ENCODE results near the gene ZFYVE28.

Gene ZFYVE28

GRCh38 chr4:2249526-2250356 lies 168.7 kb downstream of the ZFYVE28 start:
- TF ChIP-seq ZNF274 (IDR thresholded peaks at IDR 0.05; ENCODE audit: low read depth, low read length) (no peak), YY1 (IDR thresholded peaks at IDR 0.05; ENCODE audit: insufficient read depth, insufficient read length) (no peak), SUZ12 (IDR thresholded peaks at IDR 0.05; ENCODE audit: extremely low read depth, insufficient read depth, insufficient read length) (no peak)
- Histone ChIP-seq H3K36me3 (ENCODE audit: insufficient read depth, insufficient read length, low read length) (peaks cover 35% of the 10 kb centered on the region), H3K9me3 (ENCODE audit: insufficient read depth, low read length) (peaks cover 15% of the 10 kb centered on the region; the same call in 1 of the 2 replicates), H3K4me1 (ENCODE audit: insufficient read depth, insufficient read length) (peaks cover 12% of the 10 kb centered on the region), H3K9ac (ENCODE audit: insufficient read length, low read depth) (no peak overlapping the region), H3K27me3 (ENCODE audit: insufficient read depth, insufficient read length) (no peaks in the 10 kb centered on the region), H3K4me3 (ENCODE audit: insufficient read length, low read depth) (no peak overlapping the region)
- DNase-seq (ENCODE audit: low read depth, low spot score): no peak

- TF ChIP-seq ZNF274 (IDR thresholded peaks at IDR 0.05; ENCODE audit: low read depth, low read length) (no peak), SUZ12 (IDR thresholded peaks at IDR 0.05; ENCODE audit: extremely low read depth, insufficient read depth, insufficient read length) (no peak), YY1 (IDR thresholded peaks at IDR 0.05; ENCODE audit: insufficient read depth, insufficient read length) (no peak)
- Histone ChIP-seq H3K4me1 (ENCODE audit: insufficient read depth, insufficient read length) (peaks cover 12% of the 10 kb centered on the region), H3K4me3 (ENCODE audit: insufficient read length, low read depth) (no peak overlapping the region), H3K9me3 (ENCODE audit: insufficient read depth, low read length) (peaks cover 24% of the 10 kb centered on the region; the same call in 1 of the 2 replicates), H3K27me3 (ENCODE audit: insufficient read depth, insufficient read length) (no peaks in the 10 kb centered on the region), H3K9ac (ENCODE audit: insufficient read length, low read depth) (no peak overlapping the region), H3K36me3 (ENCODE audit: insufficient read depth, insufficient read length, low read length) (peaks cover 30% of the 10 kb centered on the region)
- no peak for DNase-seq (ENCODE audit: low read depth, low spot score)
These were observed 169.6 kb downstream of the ZFYVE28 start for GRCh38 chr4:2248821-2249261.

DNA sequence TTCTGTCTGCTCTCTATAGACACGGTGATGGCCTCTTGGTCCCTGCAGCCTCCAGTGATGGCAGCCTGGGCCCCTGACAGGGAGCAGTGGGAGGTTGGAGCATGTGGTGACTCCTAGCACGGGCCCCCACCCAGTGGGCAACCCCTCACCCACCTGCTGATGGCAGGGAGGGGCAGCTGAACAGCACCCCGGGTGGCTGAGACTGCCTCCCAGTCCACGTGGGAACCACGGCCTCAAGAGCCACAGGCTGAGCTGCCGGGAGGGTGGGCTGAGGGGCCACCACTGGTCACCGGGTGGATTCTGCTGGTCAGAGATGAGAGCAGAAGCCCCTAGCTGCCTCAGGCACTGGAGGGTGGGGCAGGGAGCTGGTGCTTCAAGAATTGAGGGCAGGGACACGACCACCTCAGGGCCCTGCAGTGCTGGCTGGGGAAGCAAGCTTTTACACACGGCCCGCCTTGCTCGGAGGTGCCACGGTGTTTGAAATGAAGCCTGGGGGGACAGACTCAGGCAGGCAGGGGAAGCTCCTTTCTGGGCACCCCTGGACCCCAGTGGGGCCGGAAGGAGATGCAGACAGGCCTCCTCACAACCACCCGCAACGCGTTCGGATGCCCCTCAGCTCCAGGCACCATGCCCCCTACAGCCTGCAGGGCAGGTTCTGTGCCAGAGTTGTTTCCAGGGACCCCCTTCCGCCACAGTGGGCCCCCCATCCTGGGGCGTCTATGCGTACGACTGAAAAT lies 170.2 kb downstream of the ZFYVE28 start:
- no peak overlapping the region for H3K4me3 ChIP-seq (ENCODE audit: insufficient read length, low read depth)
- peaks cover 26% of the 10 kb centered on the region for H3K36me3 ChIP-seq (ENCODE audit: insufficient read depth, insufficient read length, low read length)
- TF ChIP-seq YY1 (IDR thresholded peaks at IDR 0.05; ENCODE audit: insufficient read depth, insufficient read length): no peak
- TF ChIP-seq SUZ12 (IDR thresholded peaks at IDR 0.05; ENCODE audit: extremely low read depth, insufficient read depth, insufficient read length): no peak
- TF ChIP-seq ZNF274 (IDR thresholded peaks at IDR 0.05; ENCODE audit: low read depth, low read length): no peak
- peaks cover 11% of the 10 kb centered on the region for H3K4me1 ChIP-seq (ENCODE audit: insufficient read depth, insufficient read length)
- H3K9me3 ChIP-seq (ENCODE audit: insufficient read depth, low read length): peaks cover 31% of the 10 kb centered on the region; the same call in 1 of the 2 replicates
- no peak for DNase-seq (ENCODE audit: low read depth, low spot score)
- H3K9ac ChIP-seq (ENCODE audit: insufficient read length, low read depth): no peak overlapping the region
- no peaks in the 10 kb centered on the region for H3K27me3 ChIP-seq (ENCODE audit: insufficient read depth, insufficient read length)

GRCh38 chr4:2247128-2248043 lies 171.1 kb downstream of the ZFYVE28 start:
- DNase-seq (ENCODE audit: low read depth, low spot score): no peak
- H3K36me3 ChIP-seq (ENCODE audit: insufficient read depth, insufficient read length, low read length): peaks cover 23% of the 10 kb centered on the region
- H3K9me3 ChIP-seq (ENCODE audit: insufficient read depth, low read length): peaks cover 31% of the 10 kb centered on the region; the same call in 1 of the 2 replicates
- no peaks in the 10 kb centered on the region for H3K27me3 ChIP-seq (ENCODE audit: insufficient read depth, insufficient read length)
- no peak for TF ChIP-seq ZNF274 (IDR thresholded peaks at IDR 0.05; ENCODE audit: low read depth, low read length)
- TF ChIP-seq YY1 (IDR thresholded peaks at IDR 0.05; ENCODE audit: insufficient read depth, insufficient read length): no peak
- no peak for TF ChIP-seq SUZ12 (IDR thresholded peaks at IDR 0.05; ENCODE audit: extremely low read depth, insufficient read depth, insufficient read length)
- no peak overlapping the region for H3K9ac ChIP-seq (ENCODE audit: insufficient read length, low read depth)
- H3K4me1 ChIP-seq (ENCODE audit: insufficient read depth, insufficient read length): peaks cover 10% of the 10 kb centered on the region
- no peak overlapping the region for H3K4me3 ChIP-seq (ENCODE audit: insufficient read length, low read depth)

- peaks cover 23% of the 10 kb centered on the region for H3K36me3 ChIP-seq (ENCODE audit: insufficient read depth, insufficient read length, low read length)
- peaks cover 31% of the 10 kb centered on the region; the same call in 1 of the 2 replicates for H3K9me3 ChIP-seq (ENCODE audit: insufficient read depth, low read length)
- no peak overlapping the region for H3K9ac ChIP-seq (ENCODE audit: insufficient read length, low read depth)
- DNase-seq (ENCODE audit: low read depth, low spot score): no peak
- no peaks in the 10 kb centered on the region for H3K27me3 ChIP-seq (ENCODE audit: insufficient read depth, insufficient read length)
- H3K4me3 ChIP-seq (ENCODE audit: insufficient read length, low read depth): no peak overlapping the region
- H3K4me1 ChIP-seq (ENCODE audit: insufficient read depth, insufficient read length): peaks cover 6% of the 10 kb centered on the region
- TF ChIP-seq SUZ12 (IDR thresholded peaks at IDR 0.05; ENCODE audit: extremely low read depth, insufficient read depth, insufficient read length) (no peak), ZNF274 (IDR thresholded peaks at IDR 0.05; ENCODE audit: low read depth, low read length) (no peak), YY1 (IDR thresholded peaks at IDR 0.05; ENCODE audit: insufficient read depth, insufficient read length) (no peak)
These were observed 171.9 kb downstream of the ZFYVE28 start for GRCh38 chr4:2246384-2247127.

DNA sequence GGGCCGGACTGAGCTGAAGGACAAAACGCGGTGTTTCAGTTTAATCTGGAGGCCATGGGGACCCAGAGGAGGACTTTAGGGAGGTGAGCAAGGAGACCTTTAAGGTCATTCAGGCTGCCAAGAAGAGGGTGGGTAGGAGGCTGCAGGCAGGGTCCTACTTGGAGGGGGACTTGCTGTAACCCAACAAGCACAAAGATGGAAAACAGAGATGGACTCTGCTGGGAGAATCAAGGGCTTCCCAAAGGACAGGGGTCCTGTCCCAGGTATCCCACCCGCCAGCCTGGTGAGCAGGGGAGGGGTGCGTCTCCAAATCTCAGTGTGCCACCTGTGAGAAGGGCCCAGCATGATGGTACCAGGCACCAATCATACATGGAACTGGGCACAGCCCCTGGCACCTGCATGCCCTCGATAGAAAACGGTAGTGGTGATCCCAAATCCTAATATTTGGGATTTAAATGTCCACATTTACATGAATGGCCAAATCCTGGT lies 172.6 kb downstream of the ZFYVE28 start:
- TF ChIP-seq SUZ12 (IDR thresholded peaks at IDR 0.05; ENCODE audit: extremely low read depth, insufficient read depth, insufficient read length): no peak
- TF ChIP-seq YY1 (IDR thresholded peaks at IDR 0.05; ENCODE audit: insufficient read depth, insufficient read length): no peak
- TF ChIP-seq ZNF274 (IDR thresholded peaks at IDR 0.05; ENCODE audit: low read depth, low read length): no peak
- Histone ChIP-seq H3K4me3 (ENCODE audit: insufficient read length, low read depth) (no peak overlapping the region), H3K9ac (ENCODE audit: insufficient read length, low read depth) (no peak overlapping the region), H3K4me1 (ENCODE audit: insufficient read depth, insufficient read length) (peaks cover 6% of the 10 kb centered on the region), H3K27me3 (ENCODE audit: insufficient read depth, insufficient read length) (no peaks in the 10 kb centered on the region), H3K36me3 (ENCODE audit: insufficient read depth, insufficient read length, low read length) (peaks cover 17% of the 10 kb centered on the region), H3K9me3 (ENCODE audit: insufficient read depth, low read length) (peaks cover 31% of the 10 kb centered on the region; the same call in 1 of the 2 replicates)
- no peak for DNase-seq (ENCODE audit: low read depth, low spot score)
